Stimulated activated naive CD8-positive, alpha-beta T cell treated with anti-CD3 and anti-CD28 coated beads, Interleukin-15, Interleukin-2, amounts not matched to agents 100 ng/mL and 50 ng/mL, for 24 hours (primary cell): ENCODE measurements around the gene SF3A2.
A peak's percentile ranks its signal among the peaks of the same experiment; 100 is the strongest.

Experiments
- H3K27ac Mint-ChIP-seq: one replicate; pipeline ENCODE4 v1.8.0; 2021; ENCODE audit warnings: mild to moderate bottlenecking, mixed read lengths
- H3K27me3 Mint-ChIP-seq: one replicate; pipeline ENCODE4 v1.8.0; 2021; ENCODE audit warnings: mixed read lengths
- H3K36me3 Mint-ChIP-seq: one replicate; pipeline ENCODE4 v1.8.0; 2021; ENCODE audit warnings: low read depth, mixed read lengths
- H3K4me1 Mint-ChIP-seq: one replicate; pipeline ENCODE4 v1.8.0; 2021; ENCODE audit warnings: low read depth, mixed read lengths
- H3K4me3 Mint-ChIP-seq: one replicate; pipeline ENCODE4 v1.8.0; 2021; ENCODE audit warnings: mild to moderate bottlenecking, mixed read lengths
- H3K9me3 Mint-ChIP-seq: one replicate; pipeline ENCODE4 v1.8.0; 2021; ENCODE audit warnings: mixed read lengths

The SF3A2 gene

GRCh38 chr19:2236314-2237050 lies at the start of gene SF3A2, which contains the start of gene PLEKHJ1:
SF3A2 (plus strand) TSS chr19:2236824; CDS start chr19:2243419, 6,595 bp downstream.
PLEKHJ1 (minus strand) TSS chr19:2236329; CDS start chr19:2236248, 81 bp downstream.
- Mint-ChIP-seq H3K27ac (peak within 1 kb of the TSS; percentile 99), H3K4me1 (peaks cover 67% of the 10 kb centered on the region), H3K36me3 (peaks cover 57% of the 10 kb centered on the region), H3K27me3 (peaks cover 4% of the 10 kb centered on the region), H3K9me3 (no peaks in the 10 kb centered on the region), H3K4me3 (peak within 1 kb of the TSS; percentile 98)

GRCh38 chr19:2187159-2187558 lies 49.5 kb upstream of the SF3A2 start:
- Mint-ChIP-seq H3K9me3 (no peaks in the 10 kb centered on the region), H3K27me3 (no peaks in the 10 kb centered on the region), H3K36me3 (peaks cover 50% of the 10 kb centered on the region), H3K27ac (peak overlapping the region; percentile 76), H3K4me3 (no peak overlapping the region), H3K4me1 (peaks cover 32% of the 10 kb centered on the region)

- Mint-ChIP-seq H3K27ac (no peak overlapping the region), H3K9me3 (no peaks in the 10 kb centered on the region), H3K4me1 (peaks cover 27% of the 10 kb centered on the region), H3K36me3 (peaks cover 54% of the 10 kb centered on the region), H3K4me3 (no peak overlapping the region), H3K27me3 (no peaks in the 10 kb centered on the region)
These were observed 47.8 kb upstream of the SF3A2 start for GRCh38 chr19:2188708-2189385.

GRCh38 chr19:2189880-2190279 lies 46.7 kb upstream of the SF3A2 start:
- peaks cover 21% of the 10 kb centered on the region for H3K4me1 Mint-ChIP-seq

GRCh38 chr19:2190848-2191455 lies 45.7 kb upstream of the SF3A2 start:
- Mint-ChIP-seq H3K4me3 (no peak overlapping the region), H3K36me3 (peaks cover 33% of the 10 kb centered on the region), H3K9me3 (no peaks in the 10 kb centered on the region), H3K27ac (no peak overlapping the region), H3K27me3 (no peaks in the 10 kb centered on the region), H3K4me1 (peaks cover 13% of the 10 kb centered on the region)

More at GRCh38 chr19:2189880-2190279, 46.7 kb upstream of the SF3A2 start:
- no peaks in the 10 kb centered on the region for H3K27me3 Mint-ChIP-seq
- peaks cover 44% of the 10 kb centered on the region for H3K36me3 Mint-ChIP-seq
- H3K9me3 Mint-ChIP-seq, result no peaks in the 10 kb centered on the region
- no peak overlapping the region for H3K4me3 Mint-ChIP-seq
- H3K27ac Mint-ChIP-seq, result no peak overlapping the region

GRCh38 chr19:2191456-2192310 lies 44.9 kb upstream of the SF3A2 start:
- Mint-ChIP-seq H3K27ac (no peak overlapping the region), H3K36me3 (peaks cover 33% of the 10 kb centered on the region), H3K27me3 (no peaks in the 10 kb centered on the region), H3K4me3 (no peak overlapping the region), H3K4me1 (peaks cover 13% of the 10 kb centered on the region), H3K9me3 (no peaks in the 10 kb centered on the region)

- Mint-ChIP-seq H3K36me3 (peaks cover 37% of the 10 kb centered on the region), H3K27me3 (no peaks in the 10 kb centered on the region), H3K4me1 (peaks cover 8% of the 10 kb centered on the region), H3K4me3 (no peak overlapping the region), H3K27ac (no peak overlapping the region), H3K9me3 (no peaks in the 10 kb centered on the region)
These were observed 43.8 kb upstream of the SF3A2 start for GRCh38 chr19:2192862-2193261.

- no peaks in the 10 kb centered on the region for H3K9me3 Mint-ChIP-seq
- peaks cover 2% of the 10 kb centered on the region for H3K4me1 Mint-ChIP-seq
- no peak overlapping the region for H3K4me3 Mint-ChIP-seq
- H3K27ac Mint-ChIP-seq, result no peak overlapping the region
- peaks cover 39% of the 10 kb centered on the region for H3K36me3 Mint-ChIP-seq
- H3K27me3 Mint-ChIP-seq, result no peaks in the 10 kb centered on the region
These were observed 42.8 kb upstream of the SF3A2 start for GRCh38 chr19:2193807-2194206.

- Mint-ChIP-seq H3K4me3 (no peak overlapping the region), H3K36me3 (peaks cover 42% of the 10 kb centered on the region), H3K27ac (no peak overlapping the region), H3K9me3 (no peaks in the 10 kb centered on the region), H3K4me1 (peaks cover 2% of the 10 kb centered on the region), H3K27me3 (no peaks in the 10 kb centered on the region)
These were observed 42.0 kb upstream of the SF3A2 start for GRCh38 chr19:2194513-2195078.

GRCh38 chr19:2195361-2195760 lies 41.3 kb upstream of the SF3A2 start:
- Mint-ChIP-seq H3K27me3 (no peaks in the 10 kb centered on the region), H3K36me3 (peaks cover 42% of the 10 kb centered on the region), H3K4me3 (no peak overlapping the region), H3K9me3 (no peaks in the 10 kb centered on the region), H3K27ac (no peak overlapping the region), H3K4me1 (peaks cover 2% of the 10 kb centered on the region)

GRCh38 chr19:2195914-2196313 lies 40.7 kb upstream of the SF3A2 start:
- no peaks in the 10 kb centered on the region for H3K27me3 Mint-ChIP-seq
- H3K4me3 Mint-ChIP-seq, result no peak overlapping the region
- peaks cover 2% of the 10 kb centered on the region for H3K4me1 Mint-ChIP-seq
- peaks cover 38% of the 10 kb centered on the region for H3K36me3 Mint-ChIP-seq
- H3K27ac Mint-ChIP-seq, result no peak overlapping the region
- no peaks in the 10 kb centered on the region for H3K9me3 Mint-ChIP-seq

- Mint-ChIP-seq H3K36me3 (peaks cover 31% of the 10 kb centered on the region), H3K4me3 (no peak overlapping the region), H3K27me3 (no peaks in the 10 kb centered on the region), H3K4me1 (peaks cover 2% of the 10 kb centered on the region), H3K27ac (no peak overlapping the region), H3K9me3 (no peaks in the 10 kb centered on the region)
These were observed 39.4 kb upstream of the SF3A2 start for GRCh38 chr19:2197270-2197669.

- Mint-ChIP-seq H3K27ac (no peak overlapping the region), H3K4me3 (no peak overlapping the region), H3K36me3 (peaks cover 28% of the 10 kb centered on the region), H3K27me3 (no peaks in the 10 kb centered on the region), H3K9me3 (no peaks in the 10 kb centered on the region), H3K4me1 (peaks cover 2% of the 10 kb centered on the region)
These were observed 38.3 kb upstream of the SF3A2 start for GRCh38 chr19:2198317-2198716.

- Mint-ChIP-seq H3K27ac (no peak overlapping the region), H3K27me3 (no peaks in the 10 kb centered on the region), H3K9me3 (no peaks in the 10 kb centered on the region), H3K4me3 (no peak overlapping the region), H3K4me1 (peaks cover 2% of the 10 kb centered on the region), H3K36me3 (peaks cover 29% of the 10 kb centered on the region)
These were observed 37.4 kb upstream of the SF3A2 start for GRCh38 chr19:2199215-2199614.
